ENCODE results near the gene SRSF2. TPM values are rescaled to one million over a fixed set of nuclear protein-coding genes. Genes with fewer than 3 reads are reported as not detected.
A peak's percentile ranks its signal among the peaks of the same experiment; 100 is the strongest.

Gene SRSF2
- total and polyA plus RNA-seq, 9 of the 15 experiments (the other 6 are each of a cell fraction or from before 2014, with no cell fraction given), result 161 to 583 (median 393) TPM

DNA sequence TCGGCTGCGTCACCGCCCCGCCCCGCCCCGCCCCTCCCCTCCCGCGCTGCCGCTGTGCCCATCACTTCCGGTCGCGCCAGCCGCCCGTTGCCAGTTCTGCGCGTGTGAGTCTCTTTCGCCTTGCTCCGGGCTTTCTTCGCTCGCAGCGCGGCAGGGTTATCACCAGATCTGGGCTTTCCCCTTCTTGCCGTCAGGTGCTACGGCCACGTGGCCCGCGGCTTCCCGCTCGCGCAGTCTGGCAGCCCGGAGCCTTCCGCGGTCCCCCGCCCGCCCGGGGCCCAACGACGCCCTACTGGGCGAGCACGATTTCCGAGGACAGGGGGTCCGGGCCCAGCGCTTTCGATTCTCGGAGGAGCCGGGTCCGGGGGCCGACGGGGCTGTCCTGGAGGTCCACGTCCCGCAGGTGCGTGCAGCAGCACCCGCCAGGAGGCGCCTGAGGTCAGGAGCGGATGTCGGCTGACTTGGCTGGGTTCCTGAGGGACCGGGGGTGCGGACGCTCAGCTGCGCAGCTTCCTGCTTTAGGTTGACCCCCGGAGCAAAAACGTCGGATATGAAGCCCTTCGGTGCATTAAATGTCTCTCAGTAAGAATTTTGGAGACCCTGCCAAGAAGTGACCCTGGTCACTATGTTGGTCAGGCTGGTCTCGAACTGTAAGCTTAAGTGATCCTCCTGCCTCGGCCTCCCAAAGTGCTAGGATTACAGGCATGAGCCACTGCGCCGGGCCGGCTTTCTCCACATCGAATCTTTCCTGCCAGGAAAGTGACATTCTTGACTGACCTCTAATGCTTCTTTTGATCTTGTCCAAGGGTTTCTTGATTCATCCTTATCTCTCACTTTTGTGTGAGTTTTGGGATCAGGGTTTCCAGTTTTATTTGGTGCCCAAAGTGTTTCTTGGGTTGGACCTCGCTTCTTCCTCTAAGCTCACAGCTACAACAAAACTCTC lies 10.1 kb downstream of the SRSF2 start, which contains the start of gene METTL23 (continued):
- TF ChIP-seq, protein P1, sequence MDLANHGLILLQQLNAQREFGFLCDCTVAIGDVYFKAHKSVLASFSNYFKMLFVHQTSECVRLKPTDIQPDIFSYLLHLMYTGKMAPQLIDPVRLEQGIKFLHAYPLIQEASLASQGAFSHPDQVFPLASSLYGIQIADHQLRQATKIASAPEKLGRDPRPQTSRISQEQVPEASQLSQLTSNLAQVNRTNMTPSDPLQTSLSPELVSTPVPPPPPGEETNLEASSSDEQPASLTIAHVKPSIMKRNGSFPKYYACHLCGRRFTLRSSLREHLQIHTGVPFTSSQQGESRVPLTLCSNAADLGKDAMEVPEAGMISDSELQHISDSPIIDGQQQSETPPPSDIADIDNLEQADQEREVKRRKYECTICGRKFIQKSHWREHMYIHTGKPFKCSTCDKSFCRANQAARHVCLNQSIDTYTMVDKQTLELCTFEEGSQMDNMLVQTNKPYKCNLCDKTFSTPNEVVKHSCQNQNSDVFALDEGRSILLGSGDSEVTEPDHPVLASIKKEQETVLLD (IDR thresholded peaks at IDR 0.05), result 0 out of 2 replicates have a peak, but pooled peaks have one; percentile 19
- TF ChIP-seq MEIS2 (IDR thresholded peaks at IDR 0.05; ENCODE audit: partially characterized antibody) (no peak), CBX2 (IDR thresholded peaks at IDR 0.05; ENCODE audit: insufficient read depth, low read length, poor library complexity, severe bottlenecking) (no peak), XRCC3 (IDR thresholded peaks at IDR 0.05) (no peak), ZNF766 (CRISPR knock-in tag; conservative IDR thresholded peaks at IDR 0.05) (no peak; the same call in 1 of the 2 replicates), MTF1 (CRISPR knock-in tag; IDR thresholded peaks at IDR 0.05; ENCODE audit: borderline replicate concordance) (no peak), POLR3G (IDR thresholded peaks at IDR 0.05; ENCODE audit: extremely low read depth, insufficient read length, insufficient replicate concordance) (no peak), SRSF3 (IDR thresholded peaks at IDR 0.05; ENCODE audit: insufficient read depth, low read length) (0 out of 2 replicates have a peak, but pooled peaks have one; percentile 86), RBM25 (IDR thresholded peaks at IDR 0.05; ENCODE audit: low read depth, low read length, severe bottlenecking) (peak; percentile 21), ZNF324 (CRISPR knock-in tag; IDR thresholded peaks at IDR 0.05) (no peak), ZFP36 (IDR thresholded peaks at IDR 0.05; ENCODE audit: low read depth, low read length, partially characterized antibody) (no peak)
- TF ChIP-seq, protein P2, sequence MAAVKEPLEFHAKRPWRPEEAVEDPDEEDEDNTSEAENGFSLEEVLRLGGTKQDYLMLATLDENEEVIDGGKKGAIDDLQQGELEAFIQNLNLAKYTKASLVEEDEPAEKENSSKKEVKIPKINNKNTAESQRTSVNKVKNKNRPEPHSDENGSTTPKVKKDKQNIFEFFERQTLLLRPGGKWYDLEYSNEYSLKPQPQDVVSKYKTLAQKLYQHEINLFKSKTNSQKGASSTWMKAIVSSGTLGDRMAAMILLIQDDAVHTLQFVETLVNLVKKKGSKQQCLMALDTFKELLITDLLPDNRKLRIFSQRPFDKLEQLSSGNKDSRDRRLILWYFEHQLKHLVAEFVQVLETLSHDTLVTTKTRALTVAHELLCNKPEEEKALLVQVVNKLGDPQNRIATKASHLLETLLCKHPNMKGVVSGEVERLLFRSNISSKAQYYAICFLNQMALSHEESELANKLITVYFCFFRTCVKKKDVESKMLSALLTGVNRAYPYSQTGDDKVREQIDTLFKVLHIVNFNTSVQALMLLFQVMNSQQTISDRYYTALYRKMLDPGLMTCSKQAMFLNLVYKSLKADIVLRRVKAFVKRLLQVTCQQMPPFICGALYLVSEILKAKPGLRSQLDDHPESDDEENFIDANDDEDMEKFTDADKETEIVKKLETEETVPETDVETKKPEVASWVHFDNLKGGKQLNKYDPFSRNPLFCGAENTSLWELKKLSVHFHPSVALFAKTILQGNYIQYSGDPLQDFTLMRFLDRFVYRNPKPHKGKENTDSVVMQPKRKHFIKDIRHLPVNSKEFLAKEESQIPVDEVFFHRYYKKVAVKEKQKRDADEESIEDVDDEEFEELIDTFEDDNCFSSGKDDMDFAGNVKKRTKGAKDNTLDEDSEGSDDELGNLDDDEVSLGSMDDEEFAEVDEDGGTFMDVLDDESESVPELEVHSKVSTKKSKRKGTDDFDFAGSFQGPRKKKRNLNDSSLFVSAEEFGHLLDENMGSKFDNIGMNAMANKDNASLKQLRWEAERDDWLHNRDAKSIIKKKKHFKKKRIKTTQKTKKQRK (IDR thresholded peaks at IDR 0.05; ENCODE audit: borderline replicate concordance, low read depth, low read length), result no peak
- TF ChIP-seq, protein P3, sequence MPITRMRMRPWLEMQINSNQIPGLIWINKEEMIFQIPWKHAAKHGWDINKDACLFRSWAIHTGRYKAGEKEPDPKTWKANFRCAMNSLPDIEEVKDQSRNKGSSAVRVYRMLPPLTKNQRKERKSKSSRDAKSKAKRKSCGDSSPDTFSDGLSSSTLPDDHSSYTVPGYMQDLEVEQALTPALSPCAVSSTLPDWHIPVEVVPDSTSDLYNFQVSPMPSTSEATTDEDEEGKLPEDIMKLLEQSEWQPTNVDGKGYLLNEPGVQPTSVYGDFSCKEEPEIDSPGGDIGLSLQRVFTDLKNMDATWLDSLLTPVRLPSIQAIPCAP (CRISPR knock-in tag; IDR thresholded peaks at IDR 0.05; ENCODE audit: borderline replicate concordance), result no peak
- TF ChIP-seq, protein P4, sequence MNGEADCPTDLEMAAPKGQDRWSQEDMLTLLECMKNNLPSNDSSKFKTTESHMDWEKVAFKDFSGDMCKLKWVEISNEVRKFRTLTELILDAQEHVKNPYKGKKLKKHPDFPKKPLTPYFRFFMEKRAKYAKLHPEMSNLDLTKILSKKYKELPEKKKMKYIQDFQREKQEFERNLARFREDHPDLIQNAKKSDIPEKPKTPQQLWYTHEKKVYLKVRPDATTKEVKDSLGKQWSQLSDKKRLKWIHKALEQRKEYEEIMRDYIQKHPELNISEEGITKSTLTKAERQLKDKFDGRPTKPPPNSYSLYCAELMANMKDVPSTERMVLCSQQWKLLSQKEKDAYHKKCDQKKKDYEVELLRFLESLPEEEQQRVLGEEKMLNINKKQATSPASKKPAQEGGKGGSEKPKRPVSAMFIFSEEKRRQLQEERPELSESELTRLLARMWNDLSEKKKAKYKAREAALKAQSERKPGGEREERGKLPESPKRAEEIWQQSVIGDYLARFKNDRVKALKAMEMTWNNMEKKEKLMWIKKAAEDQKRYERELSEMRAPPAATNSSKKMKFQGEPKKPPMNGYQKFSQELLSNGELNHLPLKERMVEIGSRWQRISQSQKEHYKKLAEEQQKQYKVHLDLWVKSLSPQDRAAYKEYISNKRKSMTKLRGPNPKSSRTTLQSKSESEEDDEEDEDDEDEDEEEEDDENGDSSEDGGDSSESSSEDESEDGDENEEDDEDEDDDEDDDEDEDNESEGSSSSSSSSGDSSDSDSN (IDR thresholded peaks at IDR 0.05; ENCODE audit: borderline replicate concordance in 1 of 2, low read depth in 2 of 2, low read length in 2 of 2), result no peak

Measured in K562 (cell line).